Measurements from ENCODE around the gene ASIC2. TPM values are rescaled to one million over a fixed set of nuclear protein-coding genes. Genes with fewer than 3 reads are reported as not detected.
A peak's percentile ranks its signal among the peaks of the same experiment; 100 is the strongest.

The ASIC2 gene
- total RNA-seq, 1 experiment from 2014 or later = 4.1 TPM

GRCh38 chr17:33125552-33125950, 167.5 kb downstream of the ASIC2 start:
- ATAC-seq = no peak
- POLR2A ChIA-PET = no interaction called here
- Histone ChIP-seq H3K4me1 (ENCODE audit: control insufficient read depth, insufficient read depth, low read length) (no peaks in the 10 kb centered on the region), H3K9me3 (ENCODE audit: control insufficient read depth, insufficient read depth, low read depth, low read length) (no peaks in the 10 kb centered on the region), H3K27ac (ENCODE audit: low read length) (no peak overlapping the region), H3K27me3 (ENCODE audit: control insufficient read depth, insufficient read depth, low read length) (no peaks in the 10 kb centered on the region), H3K4me3 (ENCODE audit: low read depth in 2 of 2, low read length in 2 of 2) (no peak overlapping the region), H3K36me3 (ENCODE audit: control insufficient read depth, insufficient read depth, low read length) (no peaks in the 10 kb centered on the region)
- intact Hi-C loops (cut with micrococcal nuclease; ENCODE audit: unreplicated experiment) = no loop called here
- TF ChIP-seq POLR2AphosphoS5 (IDR thresholded peaks at IDR 0.05; ENCODE audit: low read depth, low read length) = no peak
- no peak for TF ChIP-seq SIN3A (IDR thresholded peaks at IDR 0.05; ENCODE audit: borderline replicate concordance, insufficient read depth, low read depth, low read length)
- no peak for TF ChIP-seq REST (IDR thresholded peaks at IDR 0.05; ENCODE audit: insufficient read depth in 1 of 2, low read depth in 2 of 2, low read length in 1 of 2)
- no peak for TF ChIP-seq CTCF (IDR thresholded peaks at IDR 0.05)
- no peak for TF ChIP-seq TCF7L2 (IDR thresholded peaks at IDR 0.05; ENCODE audit: low read depth, low read length)
- DNase-seq (ENCODE audit: low read depth, low spot score) = no peak
- no TSS peak for BruUV-seq (replicated peaks)
- CTCF ChIA-PET = no interaction called here
- in situ Hi-C loops (cut with HindIII; ENCODE audit: low pct_unique_long_range_greater_than_20kb, low sequenced_read_pairs) = no loop called here

GRCh38 chr17:33124871-33125551, 168.1 kb downstream of the ASIC2 start:
- H3K4me1 ChIP-seq (ENCODE audit: control insufficient read depth, insufficient read depth, low read length) = no peaks in the 10 kb centered on the region
- ChIA-PET CTCF (no interaction called here), POLR2A (no interaction called here)
- no peak for DNase-seq (ENCODE audit: low read depth, low spot score)
- in situ Hi-C loops (cut with HindIII; ENCODE audit: low pct_unique_long_range_greater_than_20kb, low sequenced_read_pairs) = no loop called here
- TF ChIP-seq CTCF (IDR thresholded peaks at IDR 0.05) = no peak
- no peak for TF ChIP-seq REST (IDR thresholded peaks at IDR 0.05; ENCODE audit: insufficient read depth in 1 of 2, low read depth in 2 of 2, low read length in 1 of 2)
- TF ChIP-seq TCF7L2 (IDR thresholded peaks at IDR 0.05; ENCODE audit: low read depth, low read length) = no peak
- TF ChIP-seq SIN3A (IDR thresholded peaks at IDR 0.05; ENCODE audit: borderline replicate concordance, insufficient read depth, low read depth, low read length) = no peak
- no peak for TF ChIP-seq POLR2AphosphoS5 (IDR thresholded peaks at IDR 0.05; ENCODE audit: low read depth, low read length)
- H3K27ac ChIP-seq (ENCODE audit: low read length) = no peak overlapping the region
- ATAC-seq = peak; percentile 71
- no peaks in the 10 kb centered on the region for H3K36me3 ChIP-seq (ENCODE audit: control insufficient read depth, insufficient read depth, low read length)
- no peaks in the 10 kb centered on the region for H3K27me3 ChIP-seq (ENCODE audit: control insufficient read depth, insufficient read depth, low read length)
- H3K9me3 ChIP-seq (ENCODE audit: control insufficient read depth, insufficient read depth, low read depth, low read length) = no peaks in the 10 kb centered on the region
- H3K4me3 ChIP-seq (ENCODE audit: low read depth in 2 of 2, low read length in 2 of 2) = no peak overlapping the region
- intact Hi-C loops (cut with micrococcal nuclease; ENCODE audit: unreplicated experiment) = no loop called here
- BruUV-seq (replicated peaks) = no TSS peak

Measured in Panc1 (cell line).